Measurements from ENCODE around the gene TBC1D1. TPM values are rescaled to one million over a fixed set of nuclear protein-coding genes. Genes with fewer than 3 reads are reported as not detected.

Gene TBC1D1
- total and polyA plus RNA-seq, 2 donors (not counting 3 experiments of a cell fraction or from before 2014, with no cell fraction given) = 63.5 to 116 TPM

- no peak for DNase-seq (ENCODE audit: low read depth, low spot score)
- Histone ChIP-seq H3K9me1 (replicated peaks; ENCODE audit: control insufficient read depth, extremely low read depth, insufficient read depth, low read length) (no peaks in the 10 kb centered on the region), H3K27ac (ENCODE audit: insufficient read depth, low read depth, low read length) (no peak overlapping the region), H3K4me2 (ENCODE audit: insufficient read depth, low read length) (no peak overlapping the region), H3K79me2 (ENCODE audit: control insufficient read depth, insufficient read depth, low read length) (no peaks in the 10 kb centered on the region), H2AFZ (ENCODE audit: low read depth, low read length) (no peak overlapping the region), H3K9me3 (replicated peaks; ENCODE audit: control insufficient read depth, insufficient read depth, low read length) (no peaks in the 10 kb centered on the region), H3K27me3 (ENCODE audit: control insufficient read depth in 2 of 2, insufficient read depth in 2 of 2, low read length in 2 of 2) (no peaks in the 10 kb centered on the region), H3K4me3 (replicated peaks in 1 of 3; ENCODE audit: insufficient read depth in 1 of 3, low read depth in 1 of 3, low read length in 3 of 3) (no peak overlapping the region), H4K20me1 (replicated peaks; ENCODE audit: control insufficient read depth, extremely low read depth, insufficient read depth, low read length) (no peaks in the 10 kb centered on the region), H3K9ac (replicated peaks; ENCODE audit: extremely low read depth, insufficient read depth, low read length) (no peak overlapping the region), H3K4me1 (ENCODE audit: control insufficient read depth, extremely low read depth, insufficient read depth, low read length) (no peaks in the 10 kb centered on the region), H3K36me3 (ENCODE audit: control insufficient read depth in 2 of 2, extremely low read depth in 1 of 2, insufficient read depth in 2 of 2, low read length in 2 of 2) (peaks cover 0 to 5% of the 10 kb centered on the region in 2 experiments)
- dilution Hi-C loops (cut with MboI; ENCODE audit: extremely low pct_ligation_motif_present, low sequenced_read_pairs) = no loop called here
- POLR2A ChIA-PET = no interaction called here
- TF ChIP-seq MAX (IDR thresholded peaks at IDR 0.05; ENCODE audit: insufficient read depth, insufficient read length) (no peak), POLR2AphosphoS5 (IDR thresholded peaks at IDR 0.05; ENCODE audit: insufficient read depth, low read depth, low read length) (no peak), EZH2 (IDR thresholded peaks at IDR 0.05; ENCODE audit: borderline replicate concordance, low read depth, low read length, severe bottlenecking) (no peak), FOS (IDR thresholded peaks at IDR 0.05; ENCODE audit: borderline replicate concordance, insufficient read depth, low read length) (no peak), MYC (IDR thresholded peaks at IDR 0.05; ENCODE audit: low read depth, low read length) (no peak)
- FAIRE-seq = no peak
- CTCF ChIA-PET = interaction anchor here (1.2 to 1.4 kb wide), 3 partner anchors 10 to 168 kb away, joined by 3 to 6 read pairs (median 4); no protein-coding TSS in a partner anchor
- BruUV-seq (replicated peaks) = no TSS peak
- intact Hi-C loops (cut with micrococcal nuclease) = no loop called here
Observed at GRCh38 chr4:37867102-37867501, 23.8 kb upstream of the TBC1D1 start.

GRCh38 chr4:37868238-37868637 is 22.6 kb upstream of the TBC1D1 start:
- FAIRE-seq (no peak), DNase-seq (ENCODE audit: low read depth, low spot score) (no peak)
- Histone ChIP-seq H3K9me1 (replicated peaks; ENCODE audit: control insufficient read depth, extremely low read depth, insufficient read depth, low read length) (no peaks in the 10 kb centered on the region), H3K4me3 (replicated peaks in 1 of 3; ENCODE audit: insufficient read depth in 1 of 3, low read depth in 1 of 3, low read length in 3 of 3) (no peak overlapping the region), H2AFZ (ENCODE audit: low read depth, low read length) (no peak overlapping the region), H3K9me3 (replicated peaks; ENCODE audit: control insufficient read depth, insufficient read depth, low read length) (no peaks in the 10 kb centered on the region), H4K20me1 (replicated peaks; ENCODE audit: control insufficient read depth, extremely low read depth, insufficient read depth, low read length) (no peaks in the 10 kb centered on the region), H3K4me2 (ENCODE audit: insufficient read depth, low read length) (no peak overlapping the region), H3K9ac (replicated peaks; ENCODE audit: extremely low read depth, insufficient read depth, low read length) (no peak overlapping the region), H3K79me2 (ENCODE audit: control insufficient read depth, insufficient read depth, low read length) (no peaks in the 10 kb centered on the region), H3K36me3 (ENCODE audit: control insufficient read depth in 2 of 2, extremely low read depth in 1 of 2, insufficient read depth in 2 of 2, low read length in 2 of 2) (peaks cover 0 to 2% of the 10 kb centered on the region in 2 experiments), H3K4me1 (ENCODE audit: control insufficient read depth, extremely low read depth, insufficient read depth, low read length) (no peaks in the 10 kb centered on the region), H3K27ac (ENCODE audit: insufficient read depth, low read depth, low read length) (no peak overlapping the region), H3K27me3 (ENCODE audit: control insufficient read depth in 2 of 2, insufficient read depth in 2 of 2, low read length in 2 of 2) (no peaks in the 10 kb centered on the region)
- TF ChIP-seq MAX (IDR thresholded peaks at IDR 0.05; ENCODE audit: insufficient read depth, insufficient read length) = no peak
- intact Hi-C loops (cut with micrococcal nuclease) (no loop called here), dilution Hi-C loops (cut with MboI; ENCODE audit: extremely low pct_ligation_motif_present, low sequenced_read_pairs) (no loop called here)
- CTCF ChIA-PET = interaction anchor here (1.0 kb wide), 1 partner anchor 8 kb away, joined by 3 read pairs; no protein-coding TSS in a partner anchor
- no TSS peak for BruUV-seq (replicated peaks)
- POLR2A ChIA-PET = no interaction called here

All from endothelial cell of umbilical vein (primary cell).